Heart right ventricle (tissue), 16 donors: ENCODE results near the gene LAPTM5. TPM values are rescaled to one million over a fixed set of nuclear protein-coding genes. Genes with fewer than 3 reads are reported as not detected.

Experiments
- ATAC-seq, 8 donors: fragments of 200-7000 bp; cut with Tn5 transposase; one replicate each; pipeline ENCODE4 v1.9.1; 2020; ENCODE audit warnings: mild to moderate bottlenecking in 8 of 8, moderate library complexity in 8 of 8, moderate number of reproducible peaks in 1 of 8
- DNase-seq, 2 donors: peaks; one replicate each; pipeline ENCODE4 v3.0.0-alpha.2; 2020
- H3K27ac ChIP-seq, 10 donors: fragments of 200-600 bp; sonication (generic) in 2 of 10; one replicate each; pipeline versions ENCODE4 v1.5.0 to v1.8.0; 2020 to 2022; ENCODE audit warnings: mild to moderate bottlenecking in 3 of 10
- H3K27me3 ChIP-seq, 7 donors: fragments of 200-600 bp; one replicate each; pipeline ENCODE4 v1.8.0; 2021 to 2022; ENCODE audit warnings: mild to moderate bottlenecking in 2 of 7
- H3K36me3 ChIP-seq, 9 donors: fragments of 200-600 bp; sonication (generic) in 1 of 9; one replicate each; pipeline versions ENCODE4 v1.5.0 to v1.8.0; 2020 to 2022; ENCODE audit warnings: mild to moderate bottlenecking in 2 of 9
- H3K4me1 ChIP-seq, 9 donors: fragments of 200-600 bp; sonication (generic) in 1 of 9; one replicate each; pipeline versions ENCODE4 v1.5.0 to v1.8.0; 2020 to 2022; ENCODE audit warnings: mild to moderate bottlenecking in 4 of 9
- H3K4me3 ChIP-seq, 10 donors: fragments of 200-600 bp; sonication (generic) in 2 of 10; one replicate each; pipeline versions ENCODE4 v1.5.0 to v1.8.0; 2020 to 2022; ENCODE audit warnings: mild to moderate bottlenecking in 7 of 10, moderate library complexity in 2 of 10
- H3K9me3 ChIP-seq, 11 donors: fragments of 200-600 bp in 10 of 11; sonication (generic) in 2 of 11; one replicate each; pipeline versions ENCODE4 v1.5.0 to v1.8.0; 2013 to 2022; ENCODE audit warnings: mild to moderate bottlenecking in 2 of 11, control low read depth in 1 of 11, moderate library complexity in 1 of 11
- CTCF ChIP-seq, 9 donors: fragments of 200-600 bp; sonication (generic) in 2 of 9; IDR thresholded peaks; one replicate each; pipeline versions ENCODE4 v1.5.0 to v1.8.0; 2021 to 2022; ENCODE audit warnings: antibody characterized with exemption in 9 of 9, mild to moderate bottlenecking in 5 of 9, moderate library complexity in 1 of 9
- WGBS, 2 donors: extraction: QIAGEN DNeasy Blood & Tissue Kit; methylation state at CpG; one replicate each; pipeline ENCODE4 v1.1.7; 2013; ENCODE audit warnings: inconsistent platforms in 1 of 2; 5-methylcytosine and 5-hydroxymethylcytosine counted together
- intact Hi-C, 10 donors: fragments of 100-400 bp; cut with DNase I; formaldehyde crosslinking; loops; one replicate each; pipeline versions ENCODE4 v1.11.1 to v1.14.2; 2022
- polyA plus RNA-seq, 2 donors: library from polyadenylated mRNA; stranded (reverse); fragments of 200-250 nt; gene quantifications; one replicate each; pipeline ENCODE4 v1.2.3, GENCODE V29; 2013
- total RNA-seq, 10 donors: library from RNA; stranded (reverse); fragmentation: NEBNext Ultra II Directional in 3 of 10; extraction: Animal tissue kit (Norgen Biotek cat#: 25700) in 3 of 10; gene quantifications; one replicate each; pipeline versions ENCODE4 v1.2.1 to v1.2.4, GENCODE V29; 2021 to 2023
- donor health status: Arrhythmogenic right ventricular cardiomyopathy.
- donor health status: ischemic (EF 13 %, LVEDD 7.1; RV severe dilation, severe dysfunction).
- donor health status: healthy with polysubstance abuse.
- donor health status: DM: no; HTN: yes; CAD: no.
- donor health status: DM: no; HTN: no; CAD: no.
- donor health status: ischemic (EF 25% LVEDD 6.9; RV normal size, moderate dysfunction).
- donor health status: ischemic (EF 25% LVEDD 5.7; RV mildly dilated, moderate dysfunction).
- donor health status: healthy.
- donor health status: DM: yes; HTN: yes; CAD: no.
- donor health status: Ischemic cardiomyopathy.
- donor health status: ischemic (EF 35%, LVEDD 5.7; RV mildly dilated, moderate dysfunction).
- donor health status: nonischemic (EF 11% LVEDD 7.7; RV severe dilation, severe dysfunction).
- donor health status: DM: yes; HTN: yes; CAD: no.
- donor health status: PGD.
- donor health status: ischemic (EF 29% LVEDD 5.4; RV normal size, mild dysfunction).
- donor health status: nonischemic (EF 23%, LVEDD 6.1; RV moderate dilation, normal function).

The LAPTM5 gene
- total and polyA plus RNA-seq, 12 donors = 5.9 to 114 (median 13.9) TPM

- H3K4me3 ChIP-seq = no peak overlapping the region
- H3K27me3 ChIP-seq = peaks cover 0 to 28% (median 7%) of the 10 kb centered on the region in 7 donors
- intact Hi-C loops = loop anchor here in 9 of 10 donors (2.0 to 10.0 kb wide), 16 partner anchors 180 to 1822 kb away; partner anchors contain the start of gene PTPRU (in 3 of the 9)
- peak; percentile 42 to 79 for DNase-seq
- H3K4me1 ChIP-seq = peaks cover 0 to 26% (median 12%) of the 10 kb centered on the region in 9 donors
- H3K36me3 ChIP-seq = no peaks in the 10 kb centered on the region
- no peaks in the 10 kb centered on the region for H3K9me3 ChIP-seq
- WGBS, 2 donors = 9 to 10% methylated on average over 9 of the region's 9 CpGs
- no peak for TF ChIP-seq CTCF (IDR thresholded peaks at IDR 0.05)
- H3K27ac ChIP-seq = no peak overlapping the region
- ATAC-seq = peak in 7 of 8 donors; percentile 16 to 73 (median 44)
Measured at GRCh38 chr1:30706528-30706927, 51.0 kb downstream of the LAPTM5 start.

- Histone ChIP-seq H3K4me3 (no peak overlapping the region), H3K27ac (no peak overlapping the region), H3K27me3 (peaks cover 0 to 28% (median 7%) of the 10 kb centered on the region in 7 donors), H3K36me3 (no peaks in the 10 kb centered on the region), H3K4me1 (peaks cover 0 to 26% (median 12%) of the 10 kb centered on the region in 9 donors), H3K9me3 (no peaks in the 10 kb centered on the region)
- WGBS, 2 donors = 59 to 70% methylated on average over 4 of the region's 4 CpGs
- TF ChIP-seq CTCF (IDR thresholded peaks at IDR 0.05) = no peak
- intact Hi-C loops = loop anchor here in 9 of 10 donors (2.0 to 10.0 kb wide), 16 partner anchors 179 to 1821 kb away; partner anchors contain the start of gene PTPRU (in 3 of the 9)
- no peak for ATAC-seq
- no peak for DNase-seq
Measured at GRCh38 chr1:30705698-30706097, 51.9 kb downstream of the LAPTM5 start.

GRCh38 chr1:30704765-30705509, 52.6 kb downstream of the LAPTM5 start:
- Histone ChIP-seq H3K27me3 (peaks cover 0 to 28% (median 7%) of the 10 kb centered on the region in 7 donors), H3K27ac (no peak overlapping the region), H3K4me3 (no peak overlapping the region), H3K36me3 (no peaks in the 10 kb centered on the region), H3K9me3 (no peaks in the 10 kb centered on the region), H3K4me1 (peaks cover 0 to 26% (median 12%) of the 10 kb centered on the region in 9 donors)
- 65 to 69% methylated on average over 14 of the region's 14 CpGs for WGBS, 2 donors
- DNase-seq = no peak
- intact Hi-C loops = loop anchor here (5.0 to 10.0 kb wide), 16 partner anchors 180 to 1820 kb away; partner anchors contain the start of gene PTPRU (in 3 of the 10)
- ATAC-seq = no peak
- TF ChIP-seq CTCF (IDR thresholded peaks at IDR 0.05) = no peak

GRCh38 chr1:30704271-30704670, 53.3 kb downstream of the LAPTM5 start:
- WGBS, 2 donors = 38 to 47% methylated on average over 4 of the region's 4 CpGs
- peak in 4 of 8 donors; percentile 7 to 55 (median 31) for ATAC-seq
- Histone ChIP-seq H3K27me3 (peaks cover 0 to 28% (median 7%) of the 10 kb centered on the region in 7 donors), H3K36me3 (no peaks in the 10 kb centered on the region), H3K9me3 (no peaks in the 10 kb centered on the region), H3K4me1 (peaks cover 0 to 26% (median 12%) of the 10 kb centered on the region in 9 donors), H3K27ac (no peak overlapping the region), H3K4me3 (no peak overlapping the region)
- intact Hi-C loops = loop anchor here in 8 of 10 donors (5.0 to 10.0 kb wide), 11 partner anchors 179 to 1819 kb away; no protein-coding TSS in a partner anchor
- no peak for DNase-seq
- TF ChIP-seq CTCF (IDR thresholded peaks at IDR 0.05) = no peak
